Lung (tissue), 12 donors: ENCODE data around the gene SPCS1. TPM values are rescaled to one million over a fixed set of nuclear protein-coding genes. Genes with fewer than 3 reads are reported as not detected.

ENCODE experiments used
- ATAC-seq: fragments of 200-7000 bp; cut with Tn5 transposase; one replicate; pipeline ENCODE4 v1.9.1; 2020; ENCODE audit warnings: moderate number of reproducible peaks; ENCODE audit not compliant: insufficient read depth, low FRiP score
- DNase-seq, 3 donors: peaks; one replicate each; pipeline ENCODE4 v3.0.0-alpha.2; 2013 to 2017
- H3K27ac ChIP-seq, 2 donors: one replicate each; pipeline ENCODE4 v1.5.1; 2013; ENCODE audit warnings: mild to moderate bottlenecking in 2 of 2, moderate library complexity in 2 of 2, control low read depth in 1 of 2, inconsistent platforms in 1 of 2, low read depth in 1 of 2, low read length in 1 of 2
- H3K27me3 ChIP-seq, 3 donors: one replicate each; pipeline ENCODE4 v1.5.1; 2013; ENCODE audit warnings: low read length in 2 of 3; ENCODE audit not compliant: control insufficient read depth in 3 of 3, insufficient read depth in 3 of 3
- H3K36me3 ChIP-seq, 4 donors: one replicate each; pipeline ENCODE4 v1.5.1; 2013; ENCODE audit warnings: low read length in 4 of 4, mild to moderate bottlenecking in 1 of 4, moderate library complexity in 1 of 4; ENCODE audit not compliant: control insufficient read depth in 4 of 4, insufficient read depth in 4 of 4
- H3K4me1 ChIP-seq, 5 donors: one replicate each; pipeline ENCODE4 v1.5.1; 2013; ENCODE audit warnings: low read length in 5 of 5, mild to moderate bottlenecking in 2 of 5, moderate library complexity in 1 of 5; ENCODE audit not compliant: control insufficient read depth in 5 of 5, insufficient read depth in 5 of 5
- H3K4me3 ChIP-seq: one replicate; pipeline ENCODE4 v1.5.1; 2013; ENCODE audit warnings: mild to moderate bottlenecking, control low read depth, moderate library complexity
- H3K9ac ChIP-seq, 2 donors: one replicate each; pipeline ENCODE4 v1.5.1; 2013; ENCODE audit warnings: low read length in 2 of 2, control low read depth in 1 of 2; ENCODE audit not compliant: insufficient read depth in 1 of 2
- H3K9me3 ChIP-seq, 4 donors: one replicate each; pipeline ENCODE4 v1.5.1; 2013; ENCODE audit warnings: low read length in 3 of 4, mild to moderate bottlenecking in 1 of 4, moderate library complexity in 1 of 4; ENCODE audit not compliant: control insufficient read depth in 4 of 4, insufficient read depth in 3 of 4
- WGBS, 2 donors: extraction: QIAGEN DNeasy Blood & Tissue Kit; methylation state at CpG; one replicate each; pipeline ENCODE4 v1.1.7; 2013; 5-methylcytosine and 5-hydroxymethylcytosine counted together
- polyA plus RNA-seq, 2 donors: library from polyadenylated mRNA; stranded (reverse); fragments of 200-250 nt; gene quantifications; one replicate each; pipeline ENCODE4 v1.2.1, GENCODE V29; 2013
- total RNA-seq, 2 donors: library from RNA; depleted of rRNA in 1 of 2; stranded (reverse); fragments of >200 nt in 1 of 2; gene quantifications; one replicate each; pipeline ENCODE4 v1.2.1, GENCODE V29; 2014 to 2021
- TF ChIP-seq, protein P1 (sequence below): IDR thresholded peaks from 2 replicates; pipeline ENCODE4 v1.5.1; 2012; ENCODE audit warnings: mild to moderate bottlenecking; ENCODE audit errors: control extremely low read depth, extremely low read depth
- donor health status: control.
- donor health status: control.
- donor health status: Bipolar disorder and iron deficiency.
- donor health status: healthy.
- donor health status: DM: yes; HTN: yes; CAD: no.

The SPCS1 gene
- total and polyA plus RNA-seq, 4 donors: 63.3 to 139 (median 95.7) TPM

DNA sequence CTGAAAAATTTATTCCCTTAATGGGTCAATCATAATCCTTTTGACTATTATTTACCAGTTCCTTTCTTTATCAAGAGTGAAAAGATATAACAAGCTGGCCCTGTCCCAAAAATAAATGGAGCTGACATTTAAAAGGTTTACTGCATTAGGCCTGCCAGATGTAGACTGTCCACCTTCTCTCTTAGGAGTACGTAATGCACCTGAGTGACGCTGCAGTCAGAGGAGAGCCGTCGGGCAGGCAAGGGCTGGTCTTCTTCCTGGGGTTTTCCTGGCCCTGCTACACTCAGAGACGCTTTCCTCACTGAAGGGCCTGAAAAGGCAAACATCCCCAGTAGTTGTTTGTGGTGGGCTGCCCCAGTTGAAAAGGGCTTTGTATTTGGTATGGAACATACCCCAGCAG lies 37.2 kb downstream of the SPCS1 start:
- H3K36me3 ChIP-seq: peaks cover 24 to 44% (median 32%) of the 10 kb centered on the region in 4 donors

GRCh38 chr3:52743721-52744120 lies 37.8 kb downstream of the SPCS1 start:
- no peak for ATAC-seq
- TF ChIP-seq, protein P1, sequence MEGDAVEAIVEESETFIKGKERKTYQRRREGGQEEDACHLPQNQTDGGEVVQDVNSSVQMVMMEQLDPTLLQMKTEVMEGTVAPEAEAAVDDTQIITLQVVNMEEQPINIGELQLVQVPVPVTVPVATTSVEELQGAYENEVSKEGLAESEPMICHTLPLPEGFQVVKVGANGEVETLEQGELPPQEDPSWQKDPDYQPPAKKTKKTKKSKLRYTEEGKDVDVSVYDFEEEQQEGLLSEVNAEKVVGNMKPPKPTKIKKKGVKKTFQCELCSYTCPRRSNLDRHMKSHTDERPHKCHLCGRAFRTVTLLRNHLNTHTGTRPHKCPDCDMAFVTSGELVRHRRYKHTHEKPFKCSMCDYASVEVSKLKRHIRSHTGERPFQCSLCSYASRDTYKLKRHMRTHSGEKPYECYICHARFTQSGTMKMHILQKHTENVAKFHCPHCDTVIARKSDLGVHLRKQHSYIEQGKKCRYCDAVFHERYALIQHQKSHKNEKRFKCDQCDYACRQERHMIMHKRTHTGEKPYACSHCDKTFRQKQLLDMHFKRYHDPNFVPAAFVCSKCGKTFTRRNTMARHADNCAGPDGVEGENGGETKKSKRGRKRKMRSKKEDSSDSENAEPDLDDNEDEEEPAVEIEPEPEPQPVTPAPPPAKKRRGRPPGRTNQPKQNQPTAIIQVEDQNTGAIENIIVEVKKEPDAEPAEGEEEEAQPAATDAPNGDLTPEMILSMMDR: no peak
- Histone ChIP-seq H3K4me1 (no peaks in the 10 kb centered on the region), H3K4me3 (no peak overlapping the region), H3K27ac (no peak overlapping the region), H3K36me3 (peaks cover 27 to 45% (median 30%) of the 10 kb centered on the region in 4 donors), H3K9ac (no peak overlapping the region), H3K9me3 (no peaks in the 10 kb centered on the region), H3K27me3 (no peaks in the 10 kb centered on the region)
- DNase-seq: no peak
- WGBS, 2 donors: 92 to 93% methylated on average over 2 of the region's 2 CpGs

More for the DNA sequence above, 37.2 kb downstream of the SPCS1 start:
- Histone ChIP-seq H3K9ac (no peak overlapping the region), H3K27me3 (no peaks in the 10 kb centered on the region), H3K9me3 (no peaks in the 10 kb centered on the region), H3K4me3 (no peak overlapping the region), H3K27ac (no peak overlapping the region), H3K4me1 (no peaks in the 10 kb centered on the region)
- ATAC-seq: no peak
- WGBS, 2 donors: 95 to 97% methylated on average over 5 of the region's 5 CpGs
- DNase-seq: no peak
- TF ChIP-seq, protein P1: no peak

DNA sequence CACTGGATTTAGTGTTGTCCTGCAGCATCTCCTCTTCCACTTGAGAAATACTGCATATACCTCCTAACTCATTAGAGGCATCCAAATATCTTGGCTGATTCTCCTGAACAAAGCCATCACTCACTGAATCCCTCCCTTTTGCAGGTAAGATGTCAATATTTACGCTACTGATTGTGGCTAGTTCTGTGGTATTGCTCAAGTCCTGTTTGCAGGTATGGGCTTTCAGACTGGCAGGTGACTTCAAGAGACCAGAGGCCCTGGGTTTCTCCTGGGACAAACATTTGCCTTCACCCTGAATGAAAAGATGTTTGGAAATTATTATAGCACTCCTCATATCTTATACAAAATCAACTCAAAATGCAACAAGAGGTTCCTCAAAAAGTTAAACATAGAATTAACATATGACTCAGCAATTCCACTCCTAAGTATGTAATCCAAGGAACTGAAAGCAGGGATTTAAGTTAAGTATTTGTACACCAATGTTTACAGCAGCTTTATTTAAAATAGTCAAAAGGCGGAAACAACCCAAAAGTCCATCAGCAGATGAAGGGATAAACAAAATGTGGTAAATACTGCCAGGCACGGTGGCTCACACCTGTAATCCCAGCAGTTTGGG lies 46.2 kb downstream of the SPCS1 start:
- TF ChIP-seq, protein P1: no peak

DNA sequence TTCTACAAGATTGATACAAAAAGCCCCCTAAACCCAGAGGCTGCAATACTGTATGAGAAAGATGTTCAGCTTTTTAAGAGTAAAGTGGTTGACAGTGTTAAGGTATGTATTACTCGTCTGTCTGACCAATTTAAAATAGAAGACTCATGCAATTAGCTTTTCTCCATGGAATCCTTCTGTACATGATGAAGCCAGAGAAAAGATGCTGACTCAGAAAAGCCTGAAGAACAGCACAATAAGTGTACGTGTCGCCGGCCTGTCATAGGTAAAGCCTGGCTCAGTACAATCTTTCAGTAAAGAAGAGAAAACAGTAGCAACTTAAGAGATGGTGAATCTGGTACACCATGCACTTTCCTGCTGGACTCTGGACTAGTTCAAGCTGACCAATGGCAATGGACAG lies 48.5 kb downstream of the SPCS1 start:
- H3K4me1 ChIP-seq: no peaks in the 10 kb centered on the region
- no peaks in the 10 kb centered on the region for H3K9me3 ChIP-seq
- no peak overlapping the region for H3K4me3 ChIP-seq
- H3K27ac ChIP-seq: no peak overlapping the region
- H3K9ac ChIP-seq: no peak overlapping the region
- ATAC-seq (no peak), DNase-seq (no peak)
- H3K27me3 ChIP-seq: no peaks in the 10 kb centered on the region
- 95 to 97% methylated on average over 4 of the region's 4 CpGs for WGBS, 2 donors
- TF ChIP-seq, protein P1: no peak
- peaks cover 20 to 59% (median 28%) of the 10 kb centered on the region in 4 donors for H3K36me3 ChIP-seq

More for the DNA sequence above, 46.2 kb downstream of the SPCS1 start:
- Histone ChIP-seq H3K27me3 (no peaks in the 10 kb centered on the region), H3K4me3 (no peak overlapping the region), H3K9me3 (no peaks in the 10 kb centered on the region), H3K4me1 (no peaks in the 10 kb centered on the region), H3K36me3 (peaks cover 16 to 52% (median 35%) of the 10 kb centered on the region in 4 donors), H3K27ac (no peak overlapping the region), H3K9ac (no peak overlapping the region)
- DNase-seq: peak in 1 of 3 donors; percentile 4
- 72 to 82% methylated on average over 3 of the region's 3 CpGs for WGBS, 2 donors
- no peak for ATAC-seq
